ENCODE data around the gene SMC2. TPM values are rescaled to one million over a fixed set of nuclear protein-coding genes. Genes with fewer than 3 reads are reported as not detected.

SMC2 gene
- total and polyA plus RNA-seq, 9 donors: 17.4 to 32.7 (median 27.3) TPM

- Histone ChIP-seq H3K4me3 (ENCODE audit: low read length) (no peak overlapping the region), H3K36me3 (ENCODE audit: control insufficient read depth, insufficient read depth, low read length) (no peaks in the 10 kb centered on the region), H3K9me3 (replicated peaks; ENCODE audit: control insufficient read depth, low read depth, low read length) (peaks cover 2% of the 10 kb centered on the region), H3K27ac (ENCODE audit: low read length) (no peak overlapping the region), H3K4me1 (ENCODE audit: control insufficient read depth, insufficient read depth, low read length) (no peaks in the 10 kb centered on the region), H3K27me3 (ENCODE audit: control insufficient read depth, insufficient read depth, low read length) (no peaks in the 10 kb centered on the region)
- DNase-seq: no peak
These were observed 13.1 kb upstream of the SMC2 start for GRCh38 chr9:104080983-104081382.

GRCh38 chr9:104082168-104082567, 11.9 kb upstream of the SMC2 start:
- no CpG with 5 or more reads among the region's 1 CpG for WGBS (ENCODE audit: insufficient coverage)
- no peaks in the 10 kb centered on the region for H3K4me1 ChIP-seq (ENCODE audit: control insufficient read depth, insufficient read depth, low read length)
- H3K27me3 ChIP-seq (ENCODE audit: control insufficient read depth, insufficient read depth, low read length): no peaks in the 10 kb centered on the region
- H3K4me3 ChIP-seq (ENCODE audit: low read length): no peak overlapping the region
- H3K36me3 ChIP-seq (ENCODE audit: control insufficient read depth, insufficient read depth, low read length): no peaks in the 10 kb centered on the region
- no peak for DNase-seq
- no peak overlapping the region for H3K27ac ChIP-seq (ENCODE audit: low read length)
- H3K9me3 ChIP-seq (replicated peaks; ENCODE audit: control insufficient read depth, low read depth, low read length): peaks cover 2% of the 10 kb centered on the region

- Histone ChIP-seq H3K36me3 (ENCODE audit: control insufficient read depth, insufficient read depth, low read length) (no peaks in the 10 kb centered on the region), H3K4me3 (ENCODE audit: low read length) (no peak overlapping the region), H3K27ac (ENCODE audit: low read length) (no peak overlapping the region), H3K27me3 (ENCODE audit: control insufficient read depth, insufficient read depth, low read length) (no peaks in the 10 kb centered on the region), H3K9me3 (replicated peaks; ENCODE audit: control insufficient read depth, low read depth, low read length) (peaks cover under 1% of the 10 kb centered on the region), H3K4me1 (ENCODE audit: control insufficient read depth, insufficient read depth, low read length) (no peaks in the 10 kb centered on the region)
- no peak for DNase-seq
- WGBS (ENCODE audit: insufficient coverage): no CpG with 5 or more reads among the region's 1 CpG
These were observed 8.6 kb upstream of the SMC2 start for GRCh38 chr9:104085525-104085924.

GRCh38 chr9:104087894-104088293, 6.2 kb upstream of the SMC2 start:
- Histone ChIP-seq H3K36me3 (ENCODE audit: control insufficient read depth, insufficient read depth, low read length) (no peaks in the 10 kb centered on the region), H3K9me3 (replicated peaks; ENCODE audit: control insufficient read depth, low read depth, low read length) (no peaks in the 10 kb centered on the region), H3K27ac (ENCODE audit: low read length) (no peak overlapping the region), H3K27me3 (ENCODE audit: control insufficient read depth, insufficient read depth, low read length) (no peaks in the 10 kb centered on the region), H3K4me3 (ENCODE audit: low read length) (no peak overlapping the region), H3K4me1 (ENCODE audit: control insufficient read depth, insufficient read depth, low read length) (peaks cover 5% of the 10 kb centered on the region)
- no peak for DNase-seq
- no CpG with 5 or more reads among the region's 3 CpGs for WGBS (ENCODE audit: insufficient coverage)

- no peak for DNase-seq
These were observed 5.7 kb upstream of the SMC2 start for GRCh38 chr9:104088416-104088815.

GRCh38 chr9:104090578-104090977, 3.5 kb upstream of the SMC2 start:
- peaks cover 10% of the 10 kb centered on the region for H3K4me1 ChIP-seq (ENCODE audit: control insufficient read depth, insufficient read depth, low read length)
- H3K4me3 ChIP-seq (ENCODE audit: low read length): no peak overlapping the region
- no peak for DNase-seq
- no CpG with 5 or more reads among the region's 2 CpGs for WGBS (ENCODE audit: insufficient coverage)
- H3K27me3 ChIP-seq (ENCODE audit: control insufficient read depth, insufficient read depth, low read length): no peaks in the 10 kb centered on the region
- H3K9me3 ChIP-seq (replicated peaks; ENCODE audit: control insufficient read depth, low read depth, low read length): no peaks in the 10 kb centered on the region
- no peaks in the 10 kb centered on the region for H3K36me3 ChIP-seq (ENCODE audit: control insufficient read depth, insufficient read depth, low read length)
- no peak overlapping the region for H3K27ac ChIP-seq (ENCODE audit: low read length)

More at GRCh38 chr9:104088416-104088815, 5.7 kb upstream of the SMC2 start:
- H3K9me3 ChIP-seq (replicated peaks; ENCODE audit: control insufficient read depth, low read depth, low read length): no peaks in the 10 kb centered on the region
- H3K27ac ChIP-seq (ENCODE audit: low read length): no peak overlapping the region
- no peaks in the 10 kb centered on the region for H3K27me3 ChIP-seq (ENCODE audit: control insufficient read depth, insufficient read depth, low read length)
- H3K4me3 ChIP-seq (ENCODE audit: low read length): no peak overlapping the region
- no peaks in the 10 kb centered on the region for H3K36me3 ChIP-seq (ENCODE audit: control insufficient read depth, insufficient read depth, low read length)
- peaks cover 7% of the 10 kb centered on the region for H3K4me1 ChIP-seq (ENCODE audit: control insufficient read depth, insufficient read depth, low read length)
- no CpG with 5 or more reads among the region's 2 CpGs for WGBS (ENCODE audit: insufficient coverage)

- DNase-seq: no peak
- no peak overlapping the region for H3K4me3 ChIP-seq (ENCODE audit: low read length)
- H3K36me3 ChIP-seq (ENCODE audit: control insufficient read depth, insufficient read depth, low read length): no peaks in the 10 kb centered on the region
- no CpG with 5 or more reads among the region's 8 CpGs for WGBS (ENCODE audit: insufficient coverage)
- no peaks in the 10 kb centered on the region for H3K9me3 ChIP-seq (replicated peaks; ENCODE audit: control insufficient read depth, low read depth, low read length)
- H3K27ac ChIP-seq (ENCODE audit: low read length): peak overlapping the region; percentile 49
- peaks cover 10% of the 10 kb centered on the region for H3K4me1 ChIP-seq (ENCODE audit: control insufficient read depth, insufficient read depth, low read length)
- H3K27me3 ChIP-seq (ENCODE audit: control insufficient read depth, insufficient read depth, low read length): no peaks in the 10 kb centered on the region
These were observed 3.0 kb upstream of the SMC2 start for GRCh38 chr9:104091116-104091515.

GRCh38 chr9:104091708-104092107, 2.4 kb upstream of the SMC2 start:
- Histone ChIP-seq H3K4me1 (ENCODE audit: control insufficient read depth, insufficient read depth, low read length) (peaks cover 10% of the 10 kb centered on the region), H3K27ac (ENCODE audit: low read length) (peak overlapping the region; percentile 49), H3K36me3 (ENCODE audit: control insufficient read depth, insufficient read depth, low read length) (no peaks in the 10 kb centered on the region), H3K27me3 (ENCODE audit: control insufficient read depth, insufficient read depth, low read length) (no peaks in the 10 kb centered on the region), H3K4me3 (ENCODE audit: low read length) (no peak overlapping the region), H3K9me3 (replicated peaks; ENCODE audit: control insufficient read depth, low read depth, low read length) (no peaks in the 10 kb centered on the region)
- peak; percentile 27 for DNase-seq
- 56% methylated on average over 2 of the region's 4 CpGs for WGBS (ENCODE audit: insufficient coverage)

- Histone ChIP-seq H3K27ac (ENCODE audit: low read length) (peak overlapping the region; percentile 98), H3K4me3 (ENCODE audit: low read length) (no peak overlapping the region)
- no CpG with 5 or more reads among the region's 2 CpGs for WGBS (ENCODE audit: insufficient coverage)
These were observed 1.9 kb upstream of the SMC2 start for GRCh38 chr9:104092192-104092591.

GRCh38 chr9:104092875-104093600, 1.1 kb upstream of the SMC2 start:
- H3K4me3 ChIP-seq (ENCODE audit: low read length): peak overlapping the region; percentile 79
- H3K27me3 ChIP-seq (ENCODE audit: control insufficient read depth, insufficient read depth, low read length): no peaks in the 10 kb centered on the region
- peak overlapping the region; percentile 98 for H3K27ac ChIP-seq (ENCODE audit: low read length)
- DNase-seq: peak; percentile 59
- no CpG with 5 or more reads among the region's 12 CpGs for WGBS (ENCODE audit: insufficient coverage)
- no peaks in the 10 kb centered on the region for H3K36me3 ChIP-seq (ENCODE audit: control insufficient read depth, insufficient read depth, low read length)
- peaks cover 10% of the 10 kb centered on the region for H3K4me1 ChIP-seq (ENCODE audit: control insufficient read depth, insufficient read depth, low read length)
- no peaks in the 10 kb centered on the region for H3K9me3 ChIP-seq (replicated peaks; ENCODE audit: control insufficient read depth, low read depth, low read length)

More at GRCh38 chr9:104092192-104092591, 1.9 kb upstream of the SMC2 start:
- no peaks in the 10 kb centered on the region for H3K36me3 ChIP-seq (ENCODE audit: control insufficient read depth, insufficient read depth, low read length)
- H3K9me3 ChIP-seq (replicated peaks; ENCODE audit: control insufficient read depth, low read depth, low read length): no peaks in the 10 kb centered on the region
- no peak for DNase-seq
- H3K4me1 ChIP-seq (ENCODE audit: control insufficient read depth, insufficient read depth, low read length): peaks cover 10% of the 10 kb centered on the region
- no peaks in the 10 kb centered on the region for H3K27me3 ChIP-seq (ENCODE audit: control insufficient read depth, insufficient read depth, low read length)

Measured in muscle of leg (tissue), 11 donors.